ENCODE data around the gene EGF.

DNA sequence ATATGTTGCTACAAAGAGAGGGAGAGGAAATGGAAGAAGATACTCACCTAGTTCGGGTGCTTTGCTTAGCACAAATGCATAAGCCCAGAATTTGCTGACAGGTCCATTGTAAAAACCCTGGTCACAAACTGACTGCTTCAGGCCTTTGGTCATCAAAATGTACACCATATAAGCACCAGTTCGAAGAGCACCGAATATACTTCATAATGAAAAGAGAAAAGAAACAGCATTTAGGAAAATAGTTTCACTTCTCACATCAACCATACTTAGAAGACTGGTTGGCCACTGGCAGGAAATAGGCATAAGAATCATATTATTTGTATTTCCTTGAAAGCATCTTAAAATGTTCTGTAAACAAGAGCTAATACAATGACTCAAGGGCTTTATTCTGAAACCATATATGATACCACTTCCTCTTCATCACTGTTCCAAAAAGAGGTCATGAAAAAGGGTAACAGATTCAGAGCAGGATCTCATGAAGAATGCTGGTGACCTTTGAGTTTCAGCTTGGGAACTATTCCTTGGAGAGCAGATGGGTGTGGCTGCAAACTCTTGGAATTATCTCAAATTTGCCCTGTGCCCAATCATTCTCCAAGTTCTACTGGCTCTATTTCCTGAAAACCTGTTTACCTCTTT, 147.0 kb downstream of the EGF start:
- TF ChIP-seq EZH2 (IDR thresholded peaks at IDR 0.05; ENCODE audit: borderline replicate concordance, insufficient read depth, low read length, poor library complexity, severe bottlenecking), result no peak
- TF ChIP-seq, protein P1, sequence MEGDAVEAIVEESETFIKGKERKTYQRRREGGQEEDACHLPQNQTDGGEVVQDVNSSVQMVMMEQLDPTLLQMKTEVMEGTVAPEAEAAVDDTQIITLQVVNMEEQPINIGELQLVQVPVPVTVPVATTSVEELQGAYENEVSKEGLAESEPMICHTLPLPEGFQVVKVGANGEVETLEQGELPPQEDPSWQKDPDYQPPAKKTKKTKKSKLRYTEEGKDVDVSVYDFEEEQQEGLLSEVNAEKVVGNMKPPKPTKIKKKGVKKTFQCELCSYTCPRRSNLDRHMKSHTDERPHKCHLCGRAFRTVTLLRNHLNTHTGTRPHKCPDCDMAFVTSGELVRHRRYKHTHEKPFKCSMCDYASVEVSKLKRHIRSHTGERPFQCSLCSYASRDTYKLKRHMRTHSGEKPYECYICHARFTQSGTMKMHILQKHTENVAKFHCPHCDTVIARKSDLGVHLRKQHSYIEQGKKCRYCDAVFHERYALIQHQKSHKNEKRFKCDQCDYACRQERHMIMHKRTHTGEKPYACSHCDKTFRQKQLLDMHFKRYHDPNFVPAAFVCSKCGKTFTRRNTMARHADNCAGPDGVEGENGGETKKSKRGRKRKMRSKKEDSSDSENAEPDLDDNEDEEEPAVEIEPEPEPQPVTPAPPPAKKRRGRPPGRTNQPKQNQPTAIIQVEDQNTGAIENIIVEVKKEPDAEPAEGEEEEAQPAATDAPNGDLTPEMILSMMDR (IDR thresholded peaks at IDR 0.05; ENCODE audit: poor library complexity, severe bottlenecking), result no peak
